Transverse colon (tissue), 4 donors: ENCODE results near the gene RRP1.

Experiments
- POLR2A ChIP-seq: fragments of 450-650 bp; IDR thresholded peaks from one replicate; pipeline ENCODE4 v1.6.1; 2016; ENCODE audit warnings: antibody characterized with exemption, mild to moderate bottlenecking, moderate library complexity
- POLR2AphosphoS5 ChIP-seq, 3 donors: sonication (generic); formaldehyde crosslinking; IDR thresholded peaks; one replicate each; pipeline ENCODE4 v1.6.1; 2016; ENCODE audit warnings: antibody characterized with exemption in 3 of 3
- TF ChIP-seq, protein P1 (sequence below), 5 experiments: fragments of 200-600 bp in 3 of 5; fragments of 450-650 bp in 2 of 5; sonication (generic) in 3 of 5; IDR thresholded peaks; 1 replicate in 2 of 5; 2 replicates in 3 of 5; pipeline ENCODE4 v1.5.1; 2016 to 2017; ENCODE audit warnings: antibody characterized with exemption in 5 of 5, inconsistent platforms in 3 of 5, mild to moderate bottlenecking in 2 of 5, moderate library complexity in 1 of 5

DNA sequence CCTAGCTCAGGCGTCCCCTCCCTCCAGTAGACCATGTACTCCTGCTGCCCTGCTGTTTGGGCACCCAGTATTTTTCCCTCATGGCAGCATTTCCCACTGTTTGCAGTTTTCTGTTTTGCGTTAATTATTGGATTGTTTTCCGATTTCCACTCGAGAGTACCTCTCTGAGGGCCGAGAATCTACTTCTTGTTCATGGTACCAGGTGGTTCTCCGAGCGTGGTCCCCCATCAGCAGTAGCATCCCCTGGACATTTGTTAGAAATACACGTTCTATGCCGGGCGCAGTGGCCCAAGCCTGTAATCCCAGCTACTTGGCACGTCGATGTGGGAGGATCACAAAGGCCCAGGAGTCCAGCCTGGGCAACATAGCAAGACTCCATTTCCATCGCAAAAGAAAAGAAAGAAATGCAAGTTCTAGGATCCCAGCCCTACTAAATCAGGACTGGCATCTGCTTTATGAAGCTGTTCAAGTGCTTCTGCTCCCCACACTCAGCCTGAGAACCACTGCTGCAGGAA is 690 bp downstream of the RRP1 start:
- TF ChIP-seq, protein P1, sequence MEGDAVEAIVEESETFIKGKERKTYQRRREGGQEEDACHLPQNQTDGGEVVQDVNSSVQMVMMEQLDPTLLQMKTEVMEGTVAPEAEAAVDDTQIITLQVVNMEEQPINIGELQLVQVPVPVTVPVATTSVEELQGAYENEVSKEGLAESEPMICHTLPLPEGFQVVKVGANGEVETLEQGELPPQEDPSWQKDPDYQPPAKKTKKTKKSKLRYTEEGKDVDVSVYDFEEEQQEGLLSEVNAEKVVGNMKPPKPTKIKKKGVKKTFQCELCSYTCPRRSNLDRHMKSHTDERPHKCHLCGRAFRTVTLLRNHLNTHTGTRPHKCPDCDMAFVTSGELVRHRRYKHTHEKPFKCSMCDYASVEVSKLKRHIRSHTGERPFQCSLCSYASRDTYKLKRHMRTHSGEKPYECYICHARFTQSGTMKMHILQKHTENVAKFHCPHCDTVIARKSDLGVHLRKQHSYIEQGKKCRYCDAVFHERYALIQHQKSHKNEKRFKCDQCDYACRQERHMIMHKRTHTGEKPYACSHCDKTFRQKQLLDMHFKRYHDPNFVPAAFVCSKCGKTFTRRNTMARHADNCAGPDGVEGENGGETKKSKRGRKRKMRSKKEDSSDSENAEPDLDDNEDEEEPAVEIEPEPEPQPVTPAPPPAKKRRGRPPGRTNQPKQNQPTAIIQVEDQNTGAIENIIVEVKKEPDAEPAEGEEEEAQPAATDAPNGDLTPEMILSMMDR (IDR thresholded peaks at IDR 0.05): no peak
- no peak for TF ChIP-seq POLR2AphosphoS5 (IDR thresholded peaks at IDR 0.05)
- no peak for TF ChIP-seq POLR2A
